HFF-Myc (cell line): ENCODE data around the gene KCTD15.

Source experiments
- DNase-seq: peaks from one replicate; pipeline ENCODE4 v3.0.0-alpha.2; 2011; ENCODE audit warnings: low read depth; ENCODE audit errors: extremely low read depth
- H3K4me3 ChIP-seq: replicated peaks from 2 replicates; pipeline ENCODE4 v1.5.1; 2011; ENCODE audit warnings: low read depth, mild to moderate bottlenecking, control low read depth, low read length
- TF ChIP-seq, protein P1 (sequence below): IDR thresholded peaks from 2 replicates; pipeline ENCODE4 v1.5.1; 2012; ENCODE audit warnings: mild to moderate bottlenecking, low read depth, low read length, control low read depth; ENCODE audit errors: missing control alignments

Gene KCTD15

DNA sequence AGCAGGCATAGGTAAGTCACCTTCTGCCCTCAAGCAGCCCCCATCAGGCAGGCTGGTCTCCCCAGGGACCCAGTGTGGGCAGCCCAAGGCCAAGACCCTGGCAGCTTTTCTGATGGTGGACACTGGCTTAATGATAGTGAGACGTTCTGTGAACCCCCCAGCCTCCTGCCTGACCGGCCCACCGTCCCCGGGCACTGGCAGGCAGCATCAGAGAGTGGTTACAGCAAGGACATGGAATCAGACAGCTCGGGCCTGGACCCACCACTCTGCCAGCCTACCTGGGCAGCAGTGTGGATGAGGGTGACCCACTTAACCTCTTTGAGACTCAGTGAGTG, 45.3 kb upstream of the KCTD15 start:
- H3K4me3 ChIP-seq: no peak overlapping the region
- TF ChIP-seq, protein P1, sequence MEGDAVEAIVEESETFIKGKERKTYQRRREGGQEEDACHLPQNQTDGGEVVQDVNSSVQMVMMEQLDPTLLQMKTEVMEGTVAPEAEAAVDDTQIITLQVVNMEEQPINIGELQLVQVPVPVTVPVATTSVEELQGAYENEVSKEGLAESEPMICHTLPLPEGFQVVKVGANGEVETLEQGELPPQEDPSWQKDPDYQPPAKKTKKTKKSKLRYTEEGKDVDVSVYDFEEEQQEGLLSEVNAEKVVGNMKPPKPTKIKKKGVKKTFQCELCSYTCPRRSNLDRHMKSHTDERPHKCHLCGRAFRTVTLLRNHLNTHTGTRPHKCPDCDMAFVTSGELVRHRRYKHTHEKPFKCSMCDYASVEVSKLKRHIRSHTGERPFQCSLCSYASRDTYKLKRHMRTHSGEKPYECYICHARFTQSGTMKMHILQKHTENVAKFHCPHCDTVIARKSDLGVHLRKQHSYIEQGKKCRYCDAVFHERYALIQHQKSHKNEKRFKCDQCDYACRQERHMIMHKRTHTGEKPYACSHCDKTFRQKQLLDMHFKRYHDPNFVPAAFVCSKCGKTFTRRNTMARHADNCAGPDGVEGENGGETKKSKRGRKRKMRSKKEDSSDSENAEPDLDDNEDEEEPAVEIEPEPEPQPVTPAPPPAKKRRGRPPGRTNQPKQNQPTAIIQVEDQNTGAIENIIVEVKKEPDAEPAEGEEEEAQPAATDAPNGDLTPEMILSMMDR: no peak

DNA sequence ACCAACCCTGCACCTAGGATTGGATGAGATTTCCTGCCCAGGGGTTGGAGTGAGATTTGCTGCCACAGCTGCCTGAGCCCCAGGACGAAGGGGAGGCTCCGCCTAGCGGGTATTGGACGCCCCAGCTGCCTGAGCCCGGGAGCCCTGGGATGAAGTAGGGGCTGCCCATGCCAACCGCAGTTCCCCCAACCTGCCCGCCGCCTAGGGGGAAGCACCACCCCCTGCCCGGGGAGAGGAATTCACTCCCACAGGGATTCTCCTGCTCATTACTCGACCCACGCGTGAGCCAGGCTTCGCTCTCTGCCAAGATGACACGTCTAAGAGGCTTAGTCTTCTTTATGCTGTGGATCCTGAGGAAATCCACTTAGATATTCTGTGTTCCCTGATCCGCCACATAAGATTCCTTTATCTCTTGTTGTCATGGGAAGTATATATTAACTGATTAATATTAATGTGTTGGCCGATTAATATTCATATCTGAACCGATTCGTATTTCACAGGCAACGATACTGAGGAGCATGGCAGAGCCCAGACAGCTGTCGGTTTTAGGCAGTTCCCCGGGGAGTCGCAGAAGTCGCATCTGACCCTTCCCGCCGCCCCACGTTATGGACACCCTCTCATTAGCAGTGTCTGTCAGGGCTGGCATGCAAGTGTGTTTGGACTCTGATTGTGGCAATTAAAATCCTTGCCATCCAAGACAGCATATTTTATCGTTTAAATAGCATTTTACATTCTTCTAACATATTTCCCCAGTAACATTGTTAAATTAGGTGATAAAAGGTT, 44.5 kb upstream of the KCTD15 start:
- no peak for DNase-seq
- TF ChIP-seq, protein P1: no peak
- no peak overlapping the region for H3K4me3 ChIP-seq

More for the DNA sequence above, 45.3 kb upstream of the KCTD15 start:
- no peak for DNase-seq

DNA sequence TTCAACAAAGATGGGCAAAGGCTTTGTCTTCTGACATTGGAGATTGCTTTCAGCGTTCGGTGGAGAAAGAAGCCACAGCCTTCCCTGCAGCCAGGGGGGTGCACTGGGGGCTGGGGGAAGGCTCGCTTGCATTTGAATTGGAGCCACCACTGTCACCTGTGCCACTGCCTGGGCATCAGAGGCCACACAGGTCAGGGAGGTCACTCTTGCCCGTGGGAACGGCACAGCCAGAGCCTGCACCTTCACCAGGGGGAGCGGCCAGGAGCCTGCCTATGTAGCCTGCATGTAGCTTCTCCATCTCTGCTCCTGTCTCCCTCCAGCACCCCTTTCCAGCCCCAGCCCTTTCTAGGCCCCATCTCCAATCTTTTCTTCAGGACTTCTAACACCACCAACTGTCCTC, 43.7 kb upstream of the KCTD15 start:
- H3K4me3 ChIP-seq: no peak overlapping the region
- TF ChIP-seq, protein P1: no peak
- DNase-seq: no peak

DNA sequence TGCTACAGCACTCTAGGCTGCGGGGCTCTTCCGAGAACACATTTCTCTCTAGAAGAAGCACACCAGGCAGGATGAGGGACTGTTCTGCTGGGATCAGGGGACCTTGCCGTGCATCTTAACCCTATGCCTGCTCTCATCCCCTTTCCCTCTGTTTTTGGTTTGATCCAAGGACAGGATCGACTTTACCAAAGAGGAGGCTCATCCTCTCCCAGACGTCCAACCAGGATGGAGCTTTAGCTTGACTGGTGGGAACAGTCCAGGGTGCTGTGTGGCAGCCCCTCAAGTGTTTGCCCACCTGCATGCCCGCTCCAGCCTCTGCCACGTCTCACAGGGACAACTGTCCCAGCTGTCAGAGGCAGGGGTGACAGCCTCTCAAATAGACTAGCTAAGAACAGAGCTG, 42.3 kb upstream of the KCTD15 start:
- TF ChIP-seq, protein P1: no peak
- no peak overlapping the region for H3K4me3 ChIP-seq
- no peak for DNase-seq

DNA sequence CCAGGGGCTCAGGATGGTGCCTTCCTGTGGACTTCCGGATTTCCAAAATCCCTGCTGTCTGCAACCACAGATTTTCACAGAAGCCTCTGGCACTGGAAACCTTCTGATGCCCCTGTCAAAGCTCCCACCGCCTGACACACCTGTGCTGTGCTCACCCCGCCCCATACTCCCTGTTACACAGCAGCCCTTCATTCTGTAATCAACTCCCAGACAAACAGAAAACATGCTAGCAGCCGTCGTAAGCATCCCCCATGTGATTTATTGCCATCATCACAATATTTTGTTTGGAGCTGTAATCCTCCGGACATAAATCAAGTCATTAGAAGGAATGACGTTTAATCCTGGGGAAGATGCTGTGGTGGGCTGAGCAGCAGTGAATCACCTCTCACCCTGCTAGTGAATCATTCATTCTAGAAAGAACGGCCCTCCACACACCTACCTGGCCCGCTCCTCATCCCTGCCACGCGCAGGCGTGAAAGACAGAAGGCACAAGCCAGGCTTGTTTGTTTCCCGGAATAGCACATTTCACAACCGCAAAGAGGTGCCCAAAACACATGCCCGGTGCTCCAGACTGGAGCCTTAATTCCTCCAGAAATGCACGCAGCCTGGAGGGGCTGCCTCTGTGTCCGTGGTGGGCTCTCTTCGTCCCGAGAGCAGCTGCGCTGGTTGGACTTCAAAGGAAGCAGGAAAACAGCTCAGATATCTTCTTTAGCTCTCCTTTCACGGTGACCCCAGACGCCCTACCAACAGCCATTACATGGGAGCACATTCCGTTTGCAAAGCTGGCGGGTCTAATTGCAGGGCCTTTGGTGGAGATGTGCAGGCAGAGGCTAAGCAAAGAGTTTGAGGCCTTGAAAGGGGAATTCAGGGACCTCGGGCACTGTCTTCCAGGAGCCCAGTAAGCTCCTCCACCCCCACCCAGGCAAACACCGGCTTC, 41.3 kb upstream of the KCTD15 start:
- DNase-seq: no peak
- TF ChIP-seq, protein P1: no peak
- no peak overlapping the region for H3K4me3 ChIP-seq

DNA sequence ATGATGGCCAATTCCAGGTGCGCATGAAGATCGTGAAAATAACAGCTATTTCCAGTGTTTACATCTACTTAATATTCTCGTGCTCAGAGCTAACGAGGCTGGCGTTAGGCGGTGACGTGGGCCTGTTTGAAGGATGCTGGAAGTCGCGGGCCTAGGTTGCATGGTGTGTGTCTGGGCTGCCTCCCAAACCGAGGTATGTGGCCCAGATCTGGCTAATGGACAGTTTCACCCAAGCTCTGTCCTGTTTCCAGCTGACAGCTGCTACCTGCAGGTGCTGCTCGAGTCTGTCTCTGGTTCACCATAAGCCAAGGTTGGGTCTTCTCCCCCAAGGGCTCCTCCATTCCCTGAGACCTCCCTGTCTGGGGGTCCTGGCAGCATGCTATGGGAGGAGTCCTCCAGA, 40.5 kb upstream of the KCTD15 start:
- DNase-seq: no peak
- no peak overlapping the region for H3K4me3 ChIP-seq
- TF ChIP-seq, protein P1: no peak
